ENCODE measurements around the gene MTMR12. TPM values are rescaled to one million over a fixed set of nuclear protein-coding genes. Genes with fewer than 3 reads are reported as not detected.

MTMR12 gene
- total and polyA plus RNA-seq, 2 of the 4 experiments (the other 2 are of a cell fraction) = 11.1 to 21.3 TPM

- 90% methylated on average over 3 of the region's 7 CpGs; no CpG with 5 or more reads in 1 of the 2 experiments for WGBS, 2 experiments (ENCODE audit: extremely low coverage in 2 of 2, insufficient read length in 1 of 2)
- dilution Hi-C loops (cut with HindIII; ENCODE audit: low sequenced_read_pairs, unreplicated experiment) = no loop called here
- Histone ChIP-seq H3K14ac (replicated peaks; ENCODE audit: low read depth, low read length) (no peak overlapping the region), H2BK5ac (ENCODE audit: low read depth, low read length, poor library complexity, severe bottlenecking) (no peak overlapping the region), H3K4me1 (ENCODE audit: control insufficient read depth, insufficient read depth, low read length) (no peaks in the 10 kb centered on the region), H3K27ac (ENCODE audit: insufficient read depth, low read length) (no peak overlapping the region), H3K4ac (ENCODE audit: low read depth, low read length) (no peak overlapping the region), H3K4me2 (ENCODE audit: low read depth, low read length) (no peak overlapping the region), H3K9ac (ENCODE audit: low read depth, low read length) (no peak overlapping the region), H3K56ac (ENCODE audit: extremely low read depth, insufficient read depth, low read length) (no peak overlapping the region), H2AFZ (replicated peaks; ENCODE audit: low read length, poor library complexity) (no peak overlapping the region), H2BK15ac (ENCODE audit: low read depth, low read length) (no peak overlapping the region), H3K18ac (ENCODE audit: low read depth, low read length) (no peak overlapping the region), H3K4me3 (ENCODE audit: insufficient read depth, low read depth, low read length) (no peak overlapping the region), H3K9me3 (ENCODE audit: control insufficient read depth, insufficient read depth, low read length) (no peaks in the 10 kb centered on the region), H2BK120ac (ENCODE audit: low read depth, low read length) (no peak overlapping the region), H3K23ac (ENCODE audit: low read depth, low read length) (no peak overlapping the region), H2AK5ac (ENCODE audit: low read depth, low read length) (no peak overlapping the region), H3K27me3 (ENCODE audit: control insufficient read depth, insufficient read depth, low read length) (no peaks in the 10 kb centered on the region), H2BK20ac (ENCODE audit: low read depth, low read length) (no peak overlapping the region), H4K91ac (ENCODE audit: insufficient read depth, low read depth, low read length) (no peak overlapping the region), H3K79me1 (ENCODE audit: low read depth in 1 of 2, low read length in 2 of 2) (no peaks in the 10 kb centered on the region), H3K9me1 (ENCODE audit: insufficient read depth, low read length) (no peaks in the 10 kb centered on the region), H4K8ac (ENCODE audit: low read depth in 2 of 2, low read length in 2 of 2) (no peak overlapping the region), H4K5ac (ENCODE audit: low read depth, low read length) (no peak overlapping the region), H3K36me3 (ENCODE audit: control insufficient read depth, insufficient read depth, low read length) (peaks cover 27% of the 10 kb centered on the region), H2AK9ac (replicated peaks; ENCODE audit: low read depth, low read length, poor library complexity) (no peak overlapping the region), H4K20me1 (ENCODE audit: insufficient read depth, low read length) (no peaks in the 10 kb centered on the region)
- DNase-seq (no peak), ATAC-seq (ENCODE audit: low read depth) (no peak)
- no peak for TF ChIP-seq MXI1 (IDR thresholded peaks at IDR 0.05; ENCODE audit: borderline replicate concordance, low read depth, low read length)
- TF ChIP-seq USF2 (IDR thresholded peaks at IDR 0.05; ENCODE audit: low read depth, low read length) = no peak
- TF ChIP-seq ELK1 (IDR thresholded peaks at IDR 0.05; ENCODE audit: borderline replicate concordance, low read depth, low read length) = no peak
- no peak for TF ChIP-seq FOS (IDR thresholded peaks at IDR 0.05; ENCODE audit: low read depth, low read length)
- TF ChIP-seq CHD1 (IDR thresholded peaks at IDR 0.05; ENCODE audit: low read depth, low read length) = no peak
- no peak for TF ChIP-seq MAFK (IDR thresholded peaks at IDR 0.05; ENCODE audit: low read depth, low read length)
- no peak for TF ChIP-seq POLR2A (IDR thresholded peaks at IDR 0.05; ENCODE audit: low read depth, low read length)
- no peak for TF ChIP-seq CTCF (conservative IDR thresholded peaks at IDR 0.05; ENCODE audit: low read depth, low read length)
- no peak for TF ChIP-seq MAZ (IDR thresholded peaks at IDR 0.05; ENCODE audit: borderline replicate concordance, low read depth, low read length)
- no peak for TF ChIP-seq NFE2L2 (IDR thresholded peaks at IDR 0.05; ENCODE audit: low read depth, low read length)
- no peak for TF ChIP-seq RCOR1 (IDR thresholded peaks at IDR 0.05; ENCODE audit: insufficient replicate concordance, low read length)
- no peak for TF ChIP-seq SMC3 (IDR thresholded peaks at IDR 0.05; ENCODE audit: low read depth, low read length)
- TF ChIP-seq CEBPB (IDR thresholded peaks at IDR 0.05; ENCODE audit: low read depth, low read length) = no peak
- in situ Hi-C loops (cut with MboI; ENCODE audit: low sequenced_read_pairs) = loop anchor here (10.0 kb wide), 1 partner anchor 374 kb away; no protein-coding TSS in a partner anchor
- BruUV-seq (replicated peaks) = no TSS peak
- ChIA-PET CTCF (interaction anchor here (0.8 to 2.4 kb wide), 2 partner anchors 9 to 18 kb away, joined by 3 to 11 read pairs; no protein-coding TSS in a partner anchor), POLR2A (ENCODE audit: unreplicated experiment) (no interaction called here)
- intact Hi-C loops (cut with micrococcal nuclease) = no loop called here
These were observed 71.5 kb downstream of the MTMR12 start for GRCh38 chr5:32241034-32241783.

Data from IMR-90 (cell line).